GM19351 (cell line): ENCODE measurements around the gene RFTN2.
"Not testable (repeated sequence)": the region's sequence is repeated elsewhere in the genome, so short reads cannot be mapped to it uniquely, and the experiment has no call there.

Source experiments
- ATAC-seq: cut with Tn5 transposase; IDR thresholded peaks from one replicate; pipeline ENCODE4 v1.9.1; 2021; ENCODE audit warnings: mild to moderate bottlenecking, moderate library complexity; ENCODE audit not compliant: unreplicated experiment

The RFTN2 gene

DNA sequence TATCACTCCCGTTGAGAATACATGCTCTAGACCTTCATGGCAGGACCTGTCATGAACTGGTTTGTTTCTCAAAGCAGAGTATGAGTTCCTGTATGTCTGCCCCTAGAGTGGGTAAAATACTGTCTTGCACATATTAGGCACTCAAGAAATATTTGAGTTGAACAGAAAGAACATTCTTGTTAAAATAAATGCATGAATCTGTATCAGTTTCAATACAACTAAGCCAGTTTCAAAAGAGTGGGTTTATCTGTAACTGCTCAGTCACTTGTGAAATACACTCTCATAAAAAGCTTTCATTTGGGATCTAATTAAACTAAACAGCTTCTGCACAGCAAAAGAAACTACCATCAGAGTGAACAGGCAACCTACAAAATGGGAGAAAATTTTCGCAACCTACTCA lies 69.2 kb downstream of the RFTN2 start:
- peak; percentile 82 for ATAC-seq

GRCh38 chr2:197604117-197604860 lies 71.1 kb downstream of the RFTN2 start:
- no peak for ATAC-seq

- no peak for ATAC-seq
Observed at GRCh38 chr2:197601726-197602125, 73.7 kb downstream of the RFTN2 start.

- no peak for ATAC-seq
Observed at GRCh38 chr2:197600306-197600705, 75.1 kb downstream of the RFTN2 start.

- ATAC-seq, result peak; percentile 72
Observed at GRCh38 chr2:197599285-197599965, 76.0 kb downstream of the RFTN2 start.

- no peak for ATAC-seq
Observed at GRCh38 chr2:197598450-197598849, 76.9 kb downstream of the RFTN2 start.

DNA sequence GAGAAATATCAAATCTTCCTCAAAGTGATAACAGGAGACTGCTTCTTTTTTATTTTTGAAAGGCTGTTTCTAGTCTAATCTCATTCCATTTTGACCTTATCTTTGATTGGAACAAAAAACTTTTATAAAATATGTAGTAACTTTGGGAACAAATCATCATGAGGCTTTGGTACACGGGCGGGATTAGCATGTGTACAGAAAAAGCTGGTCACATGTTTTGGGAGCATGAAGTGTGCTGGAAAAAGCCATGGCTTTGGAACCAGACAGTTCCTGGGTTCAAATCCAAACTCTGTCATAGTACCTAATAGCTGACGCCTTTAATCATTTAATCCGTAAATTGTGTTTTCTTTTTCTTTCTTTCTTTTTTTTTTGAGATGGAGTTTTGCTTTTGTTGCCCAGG lies 78.2 kb downstream of the RFTN2 start:
- ATAC-seq, result no peak

DNA sequence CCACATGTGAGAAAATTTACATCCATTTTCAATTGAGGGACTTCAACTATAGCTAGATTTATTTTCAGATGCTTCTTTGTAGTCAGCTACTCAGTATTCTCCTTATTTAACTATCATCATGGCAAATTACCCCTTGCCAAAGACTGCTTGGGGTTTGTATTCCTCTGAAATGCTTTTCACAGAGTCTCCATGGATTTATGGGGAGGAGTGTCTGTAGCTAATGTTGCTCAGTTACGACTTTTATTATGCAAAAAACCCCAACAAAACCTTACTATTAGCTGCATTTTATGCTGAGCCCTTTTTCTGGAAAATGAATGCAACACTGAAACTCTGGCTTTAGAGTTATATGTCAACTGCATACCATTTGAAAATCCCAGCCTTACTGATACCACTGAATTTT lies 78.6 kb downstream of the RFTN2 start:
- ATAC-seq, result no peak

- no peak for ATAC-seq
Observed at GRCh38 chr2:197591339-197592072, 83.9 kb downstream of the RFTN2 start.

DNA sequence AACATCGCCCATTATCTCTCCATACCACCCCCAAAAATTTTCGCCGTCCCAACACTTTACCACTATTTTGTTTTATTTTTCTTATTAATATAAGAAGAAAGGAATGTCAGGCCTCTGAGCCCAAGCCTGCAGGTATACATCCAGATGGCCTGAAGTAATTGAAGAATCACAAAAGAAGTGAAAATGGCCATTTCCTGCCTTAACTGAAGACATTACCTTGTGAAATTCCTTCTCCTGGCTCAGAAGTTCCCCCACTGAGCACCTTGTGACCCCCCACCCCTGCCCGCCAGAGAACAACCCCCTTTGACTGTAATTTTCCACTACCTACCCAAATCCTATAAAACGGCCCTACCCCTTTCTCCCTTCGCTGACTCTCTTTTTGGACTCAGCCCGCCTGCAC lies 88.1 kb downstream of the RFTN2 start:
- ATAC-seq, result not testable (repeated sequence)

DNA sequence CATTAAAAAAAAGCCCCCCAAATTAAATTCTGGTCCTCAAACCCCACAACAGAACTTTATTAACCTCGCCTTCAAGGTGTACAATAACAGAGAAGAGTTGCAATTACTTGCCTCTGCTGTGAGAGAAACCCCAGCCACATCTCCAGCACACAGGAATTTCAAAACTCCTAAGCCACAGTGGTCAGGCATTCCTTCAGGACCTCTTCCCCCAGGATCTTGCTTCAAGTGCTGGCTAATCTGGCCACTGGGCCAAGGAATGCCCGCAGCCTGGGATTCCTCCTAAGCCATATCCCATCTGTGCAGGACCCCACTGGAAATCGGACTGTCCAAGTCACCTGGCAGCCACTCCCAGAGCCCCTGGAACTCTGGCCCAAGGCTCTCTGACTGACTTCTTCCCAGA lies 95.2 kb downstream of the RFTN2 start:
- not testable (repeated sequence) for ATAC-seq

- not testable (repeated sequence) for ATAC-seq
Observed at GRCh38 chr2:197578294-197578693, 97.1 kb downstream of the RFTN2 start.

DNA sequence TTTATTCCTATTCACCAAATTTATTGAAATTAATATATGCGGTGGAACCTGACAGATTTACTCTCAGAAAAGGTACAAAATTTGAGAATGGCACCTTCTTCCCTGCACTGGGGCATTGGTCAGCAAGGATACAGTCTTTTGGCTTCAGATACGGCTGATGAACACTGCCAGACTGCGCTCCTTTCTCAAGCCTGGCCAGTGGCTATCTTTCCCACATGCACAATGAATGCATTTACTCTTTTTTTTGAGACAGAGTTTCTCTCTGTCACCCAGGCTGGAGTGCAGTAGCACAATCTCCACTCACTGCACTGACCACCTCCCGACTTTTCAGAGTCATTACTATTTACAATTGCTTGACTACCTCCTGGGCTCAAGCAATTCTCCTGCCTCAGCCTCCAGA lies 97.9 kb downstream of the RFTN2 start:
- ATAC-seq, result no peak

- ATAC-seq, result no peak
Observed at GRCh38 chr2:197576631-197577030, 98.8 kb downstream of the RFTN2 start.

DNA sequence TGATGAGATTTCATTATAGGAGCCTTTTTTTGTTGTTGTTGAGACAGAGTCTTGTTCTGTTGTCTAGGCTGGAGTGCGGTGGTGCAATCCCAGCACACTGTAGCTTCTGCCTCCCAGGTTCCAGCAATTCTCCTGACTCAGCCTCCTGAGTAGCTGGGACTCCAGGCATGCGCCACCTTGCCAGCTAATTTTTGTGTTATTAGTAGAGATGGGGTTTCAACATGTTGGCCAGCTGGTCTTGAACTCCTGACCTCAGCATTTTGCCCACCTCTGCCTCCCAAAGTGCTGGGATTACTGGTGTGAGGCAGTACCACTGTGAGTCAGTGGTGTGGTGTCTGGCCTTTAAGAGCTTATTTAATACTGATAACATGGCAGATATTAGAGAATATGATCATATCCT lies 99.4 kb downstream of the RFTN2 start:
- ATAC-seq, result no peak

DNA sequence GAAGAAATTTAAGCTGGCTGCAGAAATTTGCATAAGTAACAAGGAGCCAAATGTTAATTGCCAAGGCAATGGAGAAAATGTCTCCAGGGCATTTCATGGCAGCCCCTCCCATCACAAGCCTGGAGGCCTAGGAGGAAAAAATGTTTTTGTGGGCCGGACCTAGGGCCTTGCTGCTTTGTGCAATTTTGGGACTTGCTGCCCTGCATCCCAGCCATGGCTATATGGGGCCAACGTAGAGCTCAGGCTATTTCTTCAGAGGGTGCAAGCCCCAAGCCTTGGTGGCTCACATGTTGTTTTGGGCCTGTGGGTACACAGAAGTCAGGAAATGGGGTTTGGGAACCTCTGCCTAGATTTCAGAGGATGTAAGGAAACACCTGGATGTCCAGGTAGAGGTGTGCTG lies 101.8 kb downstream of the RFTN2 start:
- no peak for ATAC-seq

- ATAC-seq, result no peak
Observed at GRCh38 chr2:197571627-197572271, 103.6 kb downstream of the RFTN2 start.

DNA sequence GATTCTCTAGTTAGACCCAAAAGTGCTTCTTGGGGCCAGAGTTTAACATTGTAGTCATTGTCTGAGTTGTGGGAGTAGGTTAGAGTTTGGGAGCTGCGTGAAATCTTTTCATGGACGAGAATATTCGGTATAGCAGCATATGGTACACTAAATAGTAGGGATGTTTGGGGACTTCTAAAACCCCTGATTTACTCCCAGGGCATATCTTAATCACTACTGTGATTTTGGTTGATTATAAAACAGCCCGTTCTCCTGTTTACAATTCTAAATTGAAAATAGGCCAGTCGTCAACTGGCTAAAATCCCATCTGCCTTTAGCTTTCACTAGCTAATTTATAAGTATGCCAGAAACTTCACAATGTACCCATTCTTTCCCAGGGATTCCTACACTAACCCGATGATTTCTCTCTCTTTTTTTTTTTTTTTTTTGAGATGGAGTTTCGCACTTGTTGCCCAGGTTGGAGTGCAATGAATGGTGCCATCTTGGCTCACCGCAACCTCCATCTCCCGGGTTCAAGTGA lies 115.2 kb downstream of the RFTN2 start:
- no peak for ATAC-seq

DNA sequence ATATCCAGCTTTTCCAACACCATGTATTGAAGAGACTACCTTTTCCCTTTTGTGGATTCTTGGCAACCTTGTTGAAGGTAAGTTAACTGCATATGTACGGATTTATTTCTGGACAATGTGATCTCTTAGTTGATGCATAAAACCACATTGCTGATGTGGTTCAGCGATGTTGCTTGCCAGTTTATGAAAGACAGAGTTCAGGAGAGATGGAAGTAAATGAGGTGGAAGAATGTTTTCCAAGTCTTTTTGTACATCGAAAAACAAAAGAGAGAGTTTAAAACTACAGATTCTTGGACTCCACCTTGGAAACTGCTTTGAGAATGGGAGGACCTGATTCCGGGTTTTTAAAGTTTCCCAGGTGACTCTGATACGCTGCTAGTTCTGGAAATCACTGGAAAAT lies 115.7 kb downstream of the RFTN2 start:
- ATAC-seq, result no peak

GRCh38 chr2:197558393-197558792 lies 117.0 kb downstream of the RFTN2 start:
- ATAC-seq, result no peak

GRCh38 chr2:197556456-197556855 lies 118.9 kb downstream of the RFTN2 start:
- no peak for ATAC-seq
